GM12892 (cell line): ENCODE results near the gene SLC24A3.

Source experiments
- POLR2A ChIP-seq: IDR thresholded peaks from 2 replicates; pipeline ENCODE4 v1.6.1; 2011; ENCODE audit warnings: low read depth, low read length, control low read depth
- POLR2AphosphoS5 ChIP-seq: IDR thresholded peaks from 2 replicates; pipeline ENCODE4 v1.6.1; 2011; ENCODE audit warnings: low read depth, low read length, control low read depth
- TAF1 ChIP-seq: IDR thresholded peaks from 2 replicates; pipeline ENCODE4 v1.6.1; 2011; ENCODE audit warnings: low read depth, mild to moderate bottlenecking, control low read depth, low read length, borderline replicate concordance

- TF ChIP-seq POLR2AphosphoS5 (no peak), POLR2A (no peak), TAF1 (no peak)
Observed at GRCh38 chr20:19524691-19525090, 312.2 kb downstream of the SLC24A3 start.
